K562 (cell line): ENCODE measurements around the gene NPC1. TPM values are rescaled to one million over a fixed set of nuclear protein-coding genes. Genes with fewer than 3 reads are reported as not detected.
A peak's percentile ranks its signal among the peaks of the same experiment; 100 is the strongest.

ENCODE experiments used
- ARID1B ChIP-seq: fragments of 450-650 bp; IDR thresholded peaks from 2 replicates; pipeline ENCODE4 v1.6.1; 2016; ENCODE audit warnings: antibody characterized with exemption, mild to moderate bottlenecking, inconsistent platforms
- CBX1 ChIP-seq: sonication (generic); IDR thresholded peaks from 2 replicates; pipeline ENCODE4 v1.6.1; 2016; ENCODE audit warnings: antibody characterized with exemption, low read depth, mild to moderate bottlenecking
- EGR1 ChIP-seq: fragments of 450-650 bp; conservative IDR thresholded peaks from 2 replicates; pipeline ENCODE4 v1.6.1; 2017; ENCODE audit warnings: mild to moderate bottlenecking
- FOSL1 ChIP-seq: fragments of 200-800 bp; sonication (Bioruptor generic); conservative IDR thresholded peaks from 2 replicates; pipeline ENCODE4 v1.6.1; 2016; ENCODE audit warnings: missing genetic modification characterization, missing compliant biosample characterization
- FOXK2 ChIP-seq, 2 experiments: fragments of 450-650 bp; IDR thresholded peaks in 1 of 2; conservative IDR thresholded peaks in 1 of 2; 2 replicates each; pipeline ENCODE4 v1.6.1; 2016; ENCODE audit warnings: low read depth in 2 of 2, mild to moderate bottlenecking in 1 of 2
- HBP1 ChIP-seq: fragments of 450-650 bp; formaldehyde crosslinking; IDR thresholded peaks from 2 replicates; pipeline ENCODE4 v1.4.0; 2022; ENCODE audit warnings: missing genetic modification characterization
- MITF ChIP-seq: IDR thresholded peaks from 2 replicates; pipeline ENCODE4 v1.6.1; 2014; ENCODE audit warnings: antibody characterized with exemption
- PHF20 ChIP-seq: fragments of 450-650 bp; IDR thresholded peaks from 2 replicates; pipeline ENCODE4 v1.6.1; 2018; ENCODE audit not compliant: partially characterized antibody
- POLR2AphosphoS5 ChIP-seq: IDR thresholded peaks from 2 replicates; pipeline ENCODE4 v1.6.1; 2011; ENCODE audit warnings: mild to moderate bottlenecking, low read depth, low read length, moderate library complexity; ENCODE audit not compliant: control insufficient read depth, insufficient read depth
- POLR2G ChIP-seq: fragments of 200-400 bp; formaldehyde crosslinking; IDR thresholded peaks from 2 replicates; pipeline ENCODE4 v1.6.1; 2017; ENCODE audit warnings: low read depth, mild to moderate bottlenecking, antibody characterized with exemption, low read length, moderate library complexity
- POLR2H ChIP-seq: IDR thresholded peaks from 2 replicates; pipeline ENCODE4 v1.6.1; 2016; ENCODE audit warnings: missing genetic modification characterization, low read depth, mild to moderate bottlenecking, control low read depth, missing compliant biosample characterization, moderate library complexity
- POLR3A ChIP-seq: IDR thresholded peaks from 2 replicates; pipeline ENCODE4 v1.6.1; 2011; ENCODE audit warnings: borderline replicate concordance, mild to moderate bottlenecking, moderate library complexity; ENCODE audit not compliant: insufficient read length, insufficient read depth; ENCODE audit errors: extremely low read depth
- POU5F1 ChIP-seq: fragments of 150-350 bp; IDR thresholded peaks from 2 replicates; pipeline ENCODE4 v1.6.1; 2014; ENCODE audit warnings: borderline replicate concordance, low read length, low read depth, mild to moderate bottlenecking; ENCODE audit not compliant: partially characterized antibody
- PRDM10 ChIP-seq: fragments of 450-650 bp; IDR thresholded peaks from 2 replicates; pipeline ENCODE4 v1.6.1; 2018; ENCODE audit not compliant: partially characterized antibody
- RB1 ChIP-seq: fragments of 450-650 bp; IDR thresholded peaks from 2 replicates; pipeline ENCODE4 v1.6.1; 2017; ENCODE audit warnings: low read depth, mild to moderate bottlenecking
- RBM34 ChIP-seq: fragments of 200-400 bp; formaldehyde crosslinking; IDR thresholded peaks from 2 replicates; pipeline ENCODE4 v1.6.1; 2018; ENCODE audit warnings: low read length, borderline replicate concordance; ENCODE audit not compliant: insufficient read depth
- SMAD1 ChIP-seq: fragments of 150-350 bp; IDR thresholded peaks from 2 replicates; pipeline ENCODE4 v1.6.1; 2014; ENCODE audit warnings: low read length, low read depth; ENCODE audit not compliant: partially characterized antibody
- SMARCC2 ChIP-seq: fragments of 450-650 bp; IDR thresholded peaks from 2 replicates; pipeline ENCODE4 v1.6.1; 2017; ENCODE audit warnings: antibody characterized with exemption, moderate library complexity, mild to moderate bottlenecking, low read depth
- SP1 ChIP-seq: sonication (generic); formaldehyde crosslinking; IDR thresholded peaks from 2 replicates; pipeline ENCODE4 v1.8.1; 2022; ENCODE audit warnings: mild to moderate bottlenecking, missing genetic modification reagents
- TCF3 ChIP-seq: sonication (generic); formaldehyde crosslinking; IDR thresholded peaks from 2 replicates; pipeline ENCODE4 v1.4.0; 2020; ENCODE audit warnings: mild to moderate bottlenecking, missing genetic modification reagents
- ZNF780A ChIP-seq: fragments of 250-450 bp; sonication (Bioruptor Pico); IDR thresholded peaks from 2 replicates; pipeline ENCODE4 v1.5.0; 2021; ENCODE audit warnings: mild to moderate bottlenecking
- polyA plus RNA-seq, 8 experiments: library from polyadenylated mRNA; depleted of rRNA in 4 of 8; stranded (reverse) in 5 of 8; unstranded in 3 of 8; fragments of >200 nt; fragmentation: Nextera tagmentation in 2 of 8; fragmentation: Illumina TruSeq in 1 of 8; extraction: Ambion mirVana in 2 of 8; extraction: Trizol in 1 of 8; gene quantifications; 2 replicates each; pipeline versions ENCODE4 v1.2.1 to v1.2.3, GENCODE V29; 2011 to 2014; ENCODE audit warnings: inconsistent platforms in 1 of 8, missing spikeins in 1 of 8
- total RNA-seq, 7 experiments: library from RNA; depleted of rRNA in 6 of 7; stranded (reverse); fragments of >200 nt in 6 of 7; fragmentation: Illumina TruSeq in 2 of 7; extraction: Trizol in 2 of 7; gene quantifications; 2 replicates each; pipeline versions ENCODE4 v1.2.1 to v1.2.3, GENCODE V29; 2011 to 2021; ENCODE audit warnings: low replicate concordance in 1 of 7

NPC1 gene
- total and polyA plus RNA-seq, 9 of the 15 experiments (the other 6 are each of a cell fraction or from before 2014, with no cell fraction given): 17.1 to 45.9 (median 27.6) TPM

- TF ChIP-seq HBP1 (CRISPR knock-in tag) (no peak), POLR2H (tag) (peak; percentile 85), POLR3A (no peak), PRDM10 (peak; percentile 36), POLR2G (peak; percentile 99), FOXK2 (conservative IDR thresholded peaks at IDR 0.05 in 1 of 2, IDR thresholded peaks at IDR 0.05 in 1 of 2; ENCODE audit: low read depth in 2 of 2) (0 out of 4 replicates have a peak, but pooled peaks of 1 of the 2 experiments have one; percentile 46), ZNF780A (no peak), TCF3 (CRISPR knock-in tag) (peak; percentile 35), RB1 (peak; percentile 68), POLR2AphosphoS5 (peak; percentile 72), POU5F1 (no peak), PHF20 (peak; percentile 89), CBX1 (0 out of 2 replicates have a peak, but pooled peaks have one; percentile 4), EGR1 (peak; percentile 74), ARID1B (0 out of 2 replicates have a peak, but pooled peaks have one; percentile 29), SP1 (CRISPR knock-in tag) (peak; percentile 66; the same call in 1 of the 2 replicates), FOSL1 (tag) (peak; percentile 32; the same call in 1 of the 2 replicates), SMARCC2 (no peak), MITF (peak; percentile 78), SMAD1 (peak; percentile 47), RBM34 (no peak)
Observed at GRCh38 chr18:23503038-23503962, 83.0 kb downstream of the NPC1 start, which contains the start of gene RMC1 (continued).
